H1 (cell line): Measurements from ENCODE around the gene RPUSD1. TPM values are rescaled to one million over a fixed set of nuclear protein-coding genes. Genes with fewer than 3 reads are reported as not detected.

Source experiments
- CTCF ChIA-PET: fragments of 300-600 bp; sonication (Branson Sonifier 250); formaldehyde crosslinking; loops from one replicate; lab custom pipeline; 2021; ENCODE audit not compliant: partially characterized antibody; lab: Charles Lee
- POLR2A ChIA-PET: fragments of 300-600 bp; sonication (Branson Sonifier 250); formaldehyde crosslinking; loops from one replicate; lab custom pipeline; 2021; ENCODE audit warnings: inconsistent platforms; ENCODE audit not compliant: partially characterized antibody; lab: Charles Lee
- DNase-seq, 2 experiments: peaks; one replicate each; pipeline versions ENCODE4 v3.0.0 to v3.0.0-alpha.2; 2010 to 2022; ENCODE audit warnings: low spot score in 2 of 2, low read depth in 1 of 2, mixed read lengths in 1 of 2
- FAIRE-seq: peaks from 2 replicates; lab custom pipeline; 2011; peaks lifted over from hg19 to GRCh38; lab: Jason Lieb, UNC
- H2AFZ ChIP-seq: 2 replicates; pipeline ENCODE4 v1.8.1; 2012; ENCODE audit warnings: low read length, inconsistent platforms
- H2AK5ac ChIP-seq: 2 replicates; pipeline ENCODE4 v1.6.1; 2013; ENCODE audit warnings: low read depth, low read length
- H2BK120ac ChIP-seq: replicated peaks from 2 replicates; pipeline ENCODE3; 2013; ENCODE audit warnings: low read depth, low read length, inconsistent platforms
- H2BK12ac ChIP-seq: 2 replicates; pipeline ENCODE4 v1.6.1; 2013; ENCODE audit warnings: low read depth, low read length
- H2BK15ac ChIP-seq: 2 replicates; pipeline ENCODE4 v1.6.1; 2013; ENCODE audit warnings: low read length
- H2BK20ac ChIP-seq: 2 replicates; pipeline ENCODE4 v1.6.1; 2013; ENCODE audit warnings: low read length
- H2BK5ac ChIP-seq: 2 replicates; pipeline ENCODE4 v1.6.1; 2013; ENCODE audit warnings: low read depth, low read length
- H3K14ac ChIP-seq: 2 replicates; pipeline ENCODE4 v1.6.1; 2013; ENCODE audit warnings: inconsistent platforms; ENCODE audit not compliant: insufficient read length
- H3K18ac ChIP-seq: 2 replicates; pipeline ENCODE4 v1.6.1; 2013; ENCODE audit warnings: low read length; ENCODE audit errors: extremely low read depth
- H3K23ac ChIP-seq: 2 replicates; pipeline ENCODE4 v1.6.1; 2013; ENCODE audit warnings: inconsistent platforms; ENCODE audit not compliant: insufficient read length
- H3K23me2 ChIP-seq: 2 replicates; pipeline ENCODE4 v1.6.1; 2013; ENCODE audit warnings: low read depth, low read length
- H3K27ac ChIP-seq: 2 replicates; pipeline ENCODE4 v1.6.1; 2011; ENCODE audit warnings: low read depth, low read length, inconsistent platforms
- H3K27me3 ChIP-seq, 4 experiments: replicated peaks in 1 of 4; 1 replicate in 1 of 4; 2 replicates in 3 of 4; pipeline versions ENCODE4 v1.6.1 to v1.8.1; 2011 to 2013; ENCODE audit warnings: low read length in 3 of 4, mild to moderate bottlenecking in 3 of 4, inconsistent platforms in 2 of 4, mixed read lengths in 2 of 4, moderate library complexity in 1 of 4; ENCODE audit not compliant: control insufficient read depth in 3 of 4, insufficient read depth in 3 of 4; ENCODE audit errors: extremely low read depth in 1 of 4
- H3K36me3 ChIP-seq, 4 experiments: 2 replicates each; pipeline versions ENCODE4 v1.6.1 to v1.8.1; 2011 to 2013; ENCODE audit warnings: mild to moderate bottlenecking in 4 of 4, low read length in 3 of 4, moderate library complexity in 2 of 4, control low read depth in 1 of 4, inconsistent platforms in 1 of 4; ENCODE audit not compliant: insufficient read depth in 4 of 4, control insufficient read depth in 2 of 4
- H3K4ac ChIP-seq: replicated peaks from 2 replicates; pipeline ENCODE3; 2013; ENCODE audit warnings: low read length, low read depth, mixed read lengths, inconsistent platforms; ENCODE audit not compliant: insufficient read length
- H3K4me1 ChIP-seq, 4 experiments: replicated peaks in 1 of 4; 1 replicate in 1 of 4; 2 replicates in 3 of 4; pipeline versions ENCODE4 v1.6.1 to v1.8.1; 2011 to 2013; ENCODE audit warnings: low read length in 3 of 4, inconsistent platforms in 2 of 4, mixed read lengths in 1 of 4; ENCODE audit not compliant: insufficient read depth in 4 of 4, control insufficient read depth in 3 of 4
- H3K4me2 ChIP-seq, 2 experiments: 2 replicates each; pipeline versions ENCODE4 v1.6.1 to v1.8.1; 2011 to 2013; ENCODE audit warnings: low read depth in 2 of 2, low read length in 2 of 2, control low read depth in 1 of 2, inconsistent platforms in 1 of 2, mild to moderate bottlenecking in 1 of 2; ENCODE audit not compliant: insufficient read depth in 1 of 2
- H3K4me3 ChIP-seq, 4 experiments: fragments of 200-600, 300-600 bp in 1 of 4; sonication (generic), shearing (Covaris generic), sonication (Bioruptor Twin) in 1 of 4; 2 replicates each; pipeline versions ENCODE4 v1.5.1 to v1.8.1; 2011 to 2016; ENCODE audit warnings: low read length in 4 of 4, low read depth in 3 of 4, control low read depth in 2 of 4, inconsistent platforms in 2 of 4, mild to moderate bottlenecking in 2 of 4, mixed read lengths in 1 of 4, moderate library complexity in 1 of 4; ENCODE audit not compliant: insufficient read depth in 2 of 4; ENCODE audit errors: extremely low read depth in 1 of 4
- H3K56ac ChIP-seq: replicated peaks from 2 replicates; pipeline ENCODE3; 2013; ENCODE audit warnings: low read depth, mild to moderate bottlenecking, mixed read lengths, low read length, inconsistent platforms; ENCODE audit not compliant: insufficient read length
- H3K79me1 ChIP-seq: 2 replicates; pipeline ENCODE4 v1.6.1; 2013; ENCODE audit warnings: low read depth, low read length, control low read depth
- H3K79me2 ChIP-seq, 2 experiments: 2 replicates each; pipeline versions ENCODE4 v1.6.1 to v1.8.1; 2012 to 2013; ENCODE audit warnings: low read length in 2 of 2, mild to moderate bottlenecking in 2 of 2, inconsistent platforms in 1 of 2; ENCODE audit not compliant: insufficient read depth in 2 of 2, control insufficient read depth in 1 of 2
- H3K9ac ChIP-seq, 4 experiments: replicated peaks in 1 of 4; 1 replicate in 1 of 4; 2 replicates in 3 of 4; pipeline versions ENCODE4 v1.6.1 to v1.8.1; 2011 to 2013; ENCODE audit warnings: low read depth in 3 of 4, low read length in 3 of 4, control low read depth in 2 of 4, mild to moderate bottlenecking in 2 of 4, moderate library complexity in 2 of 4, inconsistent platforms in 1 of 4; ENCODE audit errors: extremely low read depth in 1 of 4
- H3K9me3 ChIP-seq, 2 experiments: 2 replicates each; pipeline versions ENCODE4 v1.6.1 to v1.8.1; 2012 to 2013; ENCODE audit warnings: mild to moderate bottlenecking in 2 of 2, moderate library complexity in 2 of 2, control low read depth in 1 of 2, inconsistent platforms in 1 of 2, low read depth in 1 of 2, low read length in 1 of 2, mixed read lengths in 1 of 2; ENCODE audit not compliant: insufficient read depth in 2 of 2
- H4K20me1 ChIP-seq, 2 experiments: replicated peaks in 1 of 2; 2 replicates each; pipeline versions ENCODE3 to v1.8.1; 2011 to 2013; ENCODE audit warnings: inconsistent platforms in 2 of 2, low read length in 2 of 2, mild to moderate bottlenecking in 1 of 2; ENCODE audit not compliant: insufficient read depth in 2 of 2, control insufficient read depth in 1 of 2
- H4K5ac ChIP-seq: 2 replicates; pipeline ENCODE4 v1.6.1; 2013; ENCODE audit warnings: low read length, low read depth, mixed read lengths, inconsistent platforms; ENCODE audit not compliant: insufficient read length
- H4K8ac ChIP-seq: 2 replicates; pipeline ENCODE4 v1.8.0; 2013; ENCODE audit warnings: mild to moderate bottlenecking, moderate library complexity, low read length, inconsistent platforms; ENCODE audit not compliant: insufficient read depth; ENCODE audit errors: extremely low read depth
- H4K91ac ChIP-seq: replicated peaks from 2 replicates; pipeline ENCODE3; 2013; ENCODE audit warnings: low read length, mixed read lengths, inconsistent platforms; ENCODE audit not compliant: insufficient read length
- ATF3 ChIP-seq: IDR thresholded peaks from 2 replicates; pipeline ENCODE4 v1.6.1; 2011; ENCODE audit warnings: low read depth, mild to moderate bottlenecking, low read length; ENCODE audit not compliant: insufficient read depth
- NANOG ChIP-seq: IDR thresholded peaks from 2 replicates; pipeline ENCODE4 v1.6.1; 2011; ENCODE audit warnings: low read length, low read depth, mild to moderate bottlenecking, inconsistent platforms; ENCODE audit not compliant: insufficient read depth, poor library complexity, severe bottlenecking
- POLR2AphosphoS5 ChIP-seq: IDR thresholded peaks from 2 replicates; pipeline ENCODE4 v1.6.1; 2011; ENCODE audit warnings: low read depth, low read length
- RNF2 ChIP-seq: fragments of 200-900, 300-1000 bp; sonication (generic); IDR thresholded peaks from 2 replicates; pipeline ENCODE4 v1.7.1; 2016; ENCODE audit warnings: borderline replicate concordance, low read depth, mild to moderate bottlenecking, antibody characterized with exemption, low read length; ENCODE audit not compliant: poor library complexity, severe bottlenecking; ENCODE audit errors: missing control alignments
- USF2 ChIP-seq: IDR thresholded peaks from 2 replicates; pipeline ENCODE4 v1.6.1; 2011; ENCODE audit warnings: low read length, improper control_type of control experiment
- WGBS, 2 experiments: shearing (Covaris generic) in 1 of 2; methylation state at CpG; one replicate each; pipeline versions ENCODE4 v1.1.6 to v1.1.7; 2013 to 2015; ENCODE audit warnings: low lambda C conversion rate in 2 of 2, mixed read lengths in 2 of 2, inconsistent platforms in 1 of 2, low coverage in 1 of 2, missing lambda C conversion rate in 1 of 2; ENCODE audit not compliant: insufficient replicate concordance in 2 of 2, insufficient coverage in 1 of 2, insufficient read length in 1 of 2; ENCODE audit errors: extremely low coverage in 1 of 2, missing lambda C conversion rate in 1 of 2; 5-methylcytosine and 5-hydroxymethylcytosine counted together
- polyA plus RNA-seq, 7 experiments: library from polyadenylated mRNA; depleted of rRNA in 3 of 7; stranded (reverse) in 5 of 7; unstranded in 2 of 7; fragments of >200 nt in 5 of 7; fragments of 200-250 nt in 2 of 7; gene quantifications; 1 replicate in 5 of 7; 2 replicates in 1 of 7; 4 replicates in 1 of 7; pipeline versions ENCODE4 v1.2.1 to v1.2.3, GENCODE V29; 2011 to 2013; ENCODE audit warnings: missing spikeins in 2 of 7, mixed read lengths in 2 of 7
- total RNA-seq: library from RNA; stranded (reverse); fragmentation: NEBNext Ultra II Directional; extraction: Animal tissue kit (Norgen Biotek cat#: 25700); gene quantifications from 2 replicates; pipeline ENCODE4 v1.2.1, GENCODE V29; 2021

RPUSD1 gene
- total and polyA plus RNA-seq, 2 of the 8 experiments (the other 6 are each of a cell fraction or from before 2014, with no cell fraction given): 32.2 to 61.8 TPM

GRCh38 chr16:802461-802860 is 14.3 kb upstream of the RPUSD1 start:
- Histone ChIP-seq H3K4ac (no peak overlapping the region), H2BK12ac (no peak overlapping the region), H2BK15ac (no peak overlapping the region), H2BK5ac (no peak overlapping the region; the same call in 1 of the 2 replicates), H3K27me3 (peaks cover 1 to 45% (median 28%) of the 10 kb centered on the region in 4 experiments; a peak in 6 of 7 replicates), H3K9ac (no peak overlapping the region), H2BK120ac (no peak overlapping the region), H3K4me1 (peaks cover 0 to 17% (median 3%) of the 10 kb centered on the region in 4 experiments; a peak in 4 of 7 replicates), H2AFZ (no peak overlapping the region), H3K18ac (no peak overlapping the region), H4K91ac (no peak overlapping the region), H3K4me3 (no peak overlapping the region), H3K79me2 (no peaks in the 10 kb centered on the region), H4K20me1 (peaks cover 5 to 11% of the 10 kb centered on the region in 2 experiments), H4K5ac (no peak overlapping the region), H2AK5ac (no peak overlapping the region), H3K23me2 (peaks cover 3% of the 10 kb centered on the region; the same call in 1 of the 2 replicates), H3K36me3 (peaks cover 0 to 4% (median 0%) of the 10 kb centered on the region in 4 experiments; a peak in 2 of 8 replicates), H2BK20ac (no peak overlapping the region), H3K9me3 (no peaks in the 10 kb centered on the region), H3K27ac (no peak overlapping the region), H3K79me1 (no peaks in the 10 kb centered on the region), H3K23ac (no peak overlapping the region), H3K4me2 (no peak overlapping the region)
- FAIRE-seq: no peak
- CTCF ChIA-PET: interaction anchor here (1.1 to 3.9 kb wide), 5 partner anchors 10 to 124 kb away, joined by 3 to 24 read pairs (median 5); partner anchors contain the start of gene METRN
- no peak for DNase-seq
- WGBS, 2 experiments: 72% methylated on average over 4 of the region's 7 CpGs; no CpG with 5 or more reads in 1 of the 2 experiments
- TF ChIP-seq USF2 (no peak), POLR2AphosphoS5 (0 out of 2 replicates have a peak, but pooled peaks have one; percentile 27), RNF2 (no peak), NANOG (no peak), ATF3 (no peak)
- TF ChIP-seq, all 59 proteins: peak for 1
- H3K56ac ChIP-seq: no peak overlapping the region
- POLR2A ChIA-PET: interaction anchor here (0.7 to 5.6 kb wide), 7 partner anchors 18 to 328 kb away, joined by 3 to 55 read pairs (median 4); partner anchors contain the start of genes ANTKMT, HAGHL, METRN and MSLN
- H3K14ac ChIP-seq: no peak overlapping the region
- peak overlapping the region; percentile 86; the same call in 1 of the 2 replicates for H4K8ac ChIP-seq
